AG20443 (cell line): ENCODE data around the gene PLIN5.
A peak's percentile ranks its signal among the peaks of the same experiment; 100 is the strongest.

ENCODE experiments used
- DNase-seq: peaks from one replicate; pipeline ENCODE4 v3.0.0; 2012; ENCODE audit warnings: low spot score, mixed read lengths

The PLIN5 gene

GRCh38 chr19:4483385-4483784 is 51.6 kb downstream of the PLIN5 start:
- DNase-seq = no peak

DNA sequence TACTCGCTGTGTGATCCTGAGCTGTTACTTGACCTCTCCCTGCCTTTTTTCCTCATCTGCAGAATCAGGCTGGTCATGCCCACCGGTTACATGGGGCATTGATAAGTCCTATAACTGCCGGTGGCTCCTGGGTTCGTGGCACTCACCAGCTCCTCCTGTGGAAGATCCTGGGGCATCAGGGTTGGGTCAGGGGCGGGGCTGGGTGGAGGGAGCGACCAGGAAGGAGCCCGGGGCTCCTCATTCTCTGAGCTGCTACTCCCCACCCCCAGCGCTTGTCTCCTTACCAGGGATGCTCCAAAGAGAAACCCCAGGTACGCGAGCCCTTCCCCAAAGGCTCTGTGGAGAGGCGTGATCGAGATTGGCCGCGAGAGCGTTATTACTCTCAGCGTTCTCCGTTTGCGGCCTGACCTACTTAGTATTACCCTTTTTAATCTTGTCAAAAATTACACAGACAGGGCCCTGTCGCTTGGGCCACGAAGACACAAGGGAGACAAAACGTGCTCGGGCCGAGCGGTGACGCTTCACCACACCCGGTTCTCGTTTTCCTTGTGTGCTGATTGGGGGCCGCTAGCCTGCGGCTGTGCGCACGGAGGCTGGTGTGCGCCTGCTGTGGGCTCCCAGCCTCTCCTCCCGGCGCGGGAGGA is 52.2 kb downstream of the PLIN5 start:
- DNase-seq = no peak

GRCh38 chr19:4477034-4477801 is 57.8 kb downstream of the PLIN5 start:
- DNase-seq = no peak

DNA sequence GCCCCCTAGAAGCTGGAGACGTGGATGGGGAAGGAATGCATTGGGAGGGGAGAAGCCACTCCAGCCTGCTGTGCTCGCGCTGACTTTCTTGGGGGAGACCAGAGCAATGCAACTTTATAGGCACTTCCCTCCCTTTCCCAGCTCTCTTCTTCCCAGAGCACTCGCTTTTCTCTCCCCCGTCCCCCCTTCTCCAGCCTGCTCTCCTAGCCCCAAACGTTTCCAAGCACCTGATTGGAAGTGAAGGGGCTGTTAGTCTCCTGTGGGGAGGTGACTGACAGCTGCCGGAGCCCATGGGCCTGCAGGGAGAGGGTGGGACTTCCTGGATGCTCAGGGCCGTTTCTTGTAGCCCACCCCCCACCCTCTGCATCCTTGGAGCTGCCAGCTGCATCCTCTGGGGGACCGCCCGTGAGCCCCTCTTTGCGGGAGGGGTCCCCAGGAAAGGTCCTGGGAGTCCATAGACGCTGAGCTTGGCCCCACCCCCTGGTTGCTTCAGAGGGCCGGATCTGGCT is 60.5 kb downstream of the PLIN5 start:
- peak; percentile 73 for DNase-seq

DNA sequence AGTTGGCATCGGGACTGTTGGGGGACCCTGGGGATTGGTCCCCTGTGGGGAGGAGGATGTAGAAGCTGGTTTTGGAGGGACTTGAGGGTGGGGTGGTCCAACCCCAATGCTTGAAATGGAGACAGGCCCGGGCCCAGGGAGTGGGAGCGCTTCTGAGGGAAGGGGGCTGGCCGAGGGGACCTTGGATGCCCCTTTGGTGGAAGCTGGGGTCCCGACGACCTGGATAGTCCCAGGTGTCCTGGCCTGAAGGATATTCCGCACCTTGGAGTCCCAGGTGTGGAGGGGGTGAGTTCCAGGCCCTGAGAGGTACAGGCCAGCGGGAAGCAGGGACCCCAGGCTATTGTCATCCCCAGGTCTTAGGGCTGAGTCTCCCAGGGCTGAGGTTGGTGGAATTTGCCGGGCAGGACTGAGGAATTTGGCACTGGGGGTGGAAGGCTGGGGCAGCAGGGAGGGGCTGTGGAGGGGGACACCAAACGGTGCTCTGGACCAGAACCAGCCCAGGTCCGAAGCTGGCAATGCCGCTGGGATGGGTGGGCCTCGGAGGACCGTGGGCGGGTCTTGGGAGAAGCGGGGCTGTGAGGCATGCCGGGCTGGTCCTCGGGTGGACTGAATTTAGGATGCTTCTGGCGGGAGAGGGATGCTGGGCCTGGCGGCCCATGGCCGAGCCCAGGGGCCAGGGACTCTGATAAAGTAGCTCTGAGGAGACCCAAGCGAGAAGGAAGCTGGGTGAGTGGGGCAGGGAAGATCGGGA is 61.1 kb downstream of the PLIN5 start:
- peak; percentile 45 for DNase-seq

DNA sequence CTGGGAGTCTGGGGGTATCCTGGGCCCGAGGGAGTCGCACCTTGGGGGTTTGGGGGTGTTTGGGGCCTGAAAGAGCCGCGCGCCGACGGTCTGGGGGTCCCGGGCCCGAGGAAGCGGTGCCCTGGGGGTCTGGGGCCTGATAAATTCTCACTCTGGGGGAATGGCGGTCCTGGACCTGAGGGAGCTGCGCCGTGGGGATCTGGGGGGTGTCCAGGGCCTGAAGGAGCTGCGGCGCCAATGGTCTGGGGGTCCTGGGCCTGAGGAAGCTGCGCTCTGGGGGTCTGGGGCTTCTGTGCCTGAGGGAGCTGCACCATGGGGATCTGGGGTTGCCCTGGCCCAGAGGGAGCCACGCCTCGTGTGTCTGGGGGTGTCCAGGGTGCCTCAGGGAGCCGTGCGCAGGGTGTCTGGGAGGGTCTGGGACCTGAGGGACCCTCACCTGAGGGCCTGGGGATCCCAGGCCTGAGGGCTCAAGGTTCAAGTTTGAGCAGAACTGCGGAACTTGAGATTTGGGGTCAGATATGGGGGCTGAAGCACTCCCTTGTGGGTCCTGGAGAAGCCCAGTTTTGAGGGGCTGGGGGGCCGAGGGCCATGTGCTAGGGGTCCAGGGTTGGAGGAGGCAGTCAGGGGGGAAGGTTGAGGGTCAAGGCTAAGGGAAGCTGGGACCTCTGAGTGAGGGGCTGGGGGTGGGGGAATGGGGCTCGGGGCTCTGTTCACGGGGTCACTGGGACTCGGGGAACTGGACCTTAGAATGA is 61.8 kb downstream of the PLIN5 start:
- no peak for DNase-seq
